ENCODE measurements around the gene EFCAB6. TPM values are rescaled to one million over a fixed set of nuclear protein-coding genes. Genes with fewer than 3 reads are reported as not detected.

Gene EFCAB6
- total RNA-seq, 2 donors from 2014 or later: 3.3 to 10.5 TPM

- H3K27ac ChIP-seq: no peak overlapping the region
- H3K27me3 ChIP-seq (replicated peaks; ENCODE audit: insufficient read depth): no peaks in the 10 kb centered on the region
- intact Hi-C loops (cut with DNase I): no loop called here
- WGBS: 91% methylated on average over 8 of the region's 8 CpGs
- TF ChIP-seq CTCF (IDR thresholded peaks at IDR 0.05) (no peak), POLR2AphosphoS5 (IDR thresholded peaks at IDR 0.05) (no peak), POLR2A (IDR thresholded peaks at IDR 0.05) (no peak)
- H3K9me3 ChIP-seq: no peaks in the 10 kb centered on the region
- H3K4me3 ChIP-seq: no peak overlapping the region
- no peak for DNase-seq (ENCODE audit: low spot score)
- no peaks in the 10 kb centered on the region for H3K4me1 ChIP-seq (replicated peaks)
- no peaks in the 10 kb centered on the region for H3K36me3 ChIP-seq
These were observed 327.9 kb downstream of the EFCAB6 start for GRCh38 chr22:43484227-43484626.

GRCh38 chr22:43483669-43484068 lies 328.4 kb downstream of the EFCAB6 start:
- H3K27ac ChIP-seq: no peak overlapping the region
- no peak for TF ChIP-seq POLR2A (IDR thresholded peaks at IDR 0.05)
- no peak for TF ChIP-seq POLR2AphosphoS5 (IDR thresholded peaks at IDR 0.05)
- TF ChIP-seq CTCF (IDR thresholded peaks at IDR 0.05): no peak
- H3K36me3 ChIP-seq: no peaks in the 10 kb centered on the region
- no peak overlapping the region for H3K4me3 ChIP-seq
- H3K27me3 ChIP-seq (replicated peaks; ENCODE audit: insufficient read depth): no peaks in the 10 kb centered on the region
- H3K9me3 ChIP-seq: no peaks in the 10 kb centered on the region
- H3K4me1 ChIP-seq (replicated peaks): no peaks in the 10 kb centered on the region
- WGBS: 91% methylated on average over 6 of the region's 7 CpGs
- DNase-seq (ENCODE audit: low spot score): no peak
- intact Hi-C loops (cut with DNase I): no loop called here

GRCh38 chr22:43483266-43483665 lies 328.8 kb downstream of the EFCAB6 start:
- intact Hi-C loops (cut with DNase I): no loop called here
- no peak for DNase-seq (ENCODE audit: low spot score)
- 83% methylated on average over 13 of the region's 13 CpGs for WGBS
- no peak overlapping the region for H3K27ac ChIP-seq
- no peak overlapping the region for H3K4me3 ChIP-seq
- no peaks in the 10 kb centered on the region for H3K9me3 ChIP-seq
- no peaks in the 10 kb centered on the region for H3K27me3 ChIP-seq (replicated peaks; ENCODE audit: insufficient read depth)
- no peaks in the 10 kb centered on the region for H3K36me3 ChIP-seq
- TF ChIP-seq POLR2AphosphoS5 (IDR thresholded peaks at IDR 0.05): no peak
- TF ChIP-seq CTCF (IDR thresholded peaks at IDR 0.05): no peak
- no peak for TF ChIP-seq POLR2A (IDR thresholded peaks at IDR 0.05)
- no peaks in the 10 kb centered on the region for H3K4me1 ChIP-seq (replicated peaks)

- DNase-seq (ENCODE audit: low spot score): no peak
- H3K36me3 ChIP-seq: no peaks in the 10 kb centered on the region
- H3K9me3 ChIP-seq: no peaks in the 10 kb centered on the region
- no peaks in the 10 kb centered on the region for H3K4me1 ChIP-seq (replicated peaks)
- TF ChIP-seq POLR2A (IDR thresholded peaks at IDR 0.05): no peak
- no peak for TF ChIP-seq CTCF (IDR thresholded peaks at IDR 0.05)
- no peak for TF ChIP-seq POLR2AphosphoS5 (IDR thresholded peaks at IDR 0.05)
- intact Hi-C loops (cut with DNase I): no loop called here
- no peaks in the 10 kb centered on the region for H3K27me3 ChIP-seq (replicated peaks; ENCODE audit: insufficient read depth)
- 37% methylated on average over 8 of the region's 8 CpGs for WGBS
- H3K27ac ChIP-seq: no peak overlapping the region
- no peak overlapping the region for H3K4me3 ChIP-seq
These were observed 329.8 kb downstream of the EFCAB6 start for GRCh38 chr22:43482318-43482625.

- no peak overlapping the region for H3K27ac ChIP-seq
- H3K4me1 ChIP-seq (replicated peaks): no peaks in the 10 kb centered on the region
- H3K27me3 ChIP-seq (replicated peaks; ENCODE audit: insufficient read depth): no peaks in the 10 kb centered on the region
- no peaks in the 10 kb centered on the region for H3K36me3 ChIP-seq
- H3K9me3 ChIP-seq: no peaks in the 10 kb centered on the region
- no peak overlapping the region for H3K4me3 ChIP-seq
- intact Hi-C loops (cut with DNase I): no loop called here
- TF ChIP-seq POLR2AphosphoS5 (IDR thresholded peaks at IDR 0.05) (no peak), POLR2A (IDR thresholded peaks at IDR 0.05) (no peak), CTCF (IDR thresholded peaks at IDR 0.05) (peak in 2 of 4 experiments; percentile 29 to 43)
- 34% methylated on average over 18 of the region's 18 CpGs for WGBS
- DNase-seq (ENCODE audit: low spot score): no peak
These were observed 330.4 kb downstream of the EFCAB6 start for GRCh38 chr22:43481568-43482317.
